Astrocyte (in vitro differentiated cells and primary cell): ENCODE data around the gene CLEC2D.

Source experiments
- EZH2 ChIP-seq: IDR thresholded peaks from 2 replicates; pipeline ENCODE4 v1.6.1; 2012; ENCODE audit warnings: mild to moderate bottlenecking, low read length, inconsistent platforms; ENCODE audit not compliant: insufficient read depth
- TF ChIP-seq, protein P1 (sequence below): IDR thresholded peaks from 2 replicates; pipeline ENCODE4 v1.5.1; 2011; ENCODE audit warnings: low read depth, mild to moderate bottlenecking, inconsistent platforms, low read length, moderate library complexity; ENCODE audit not compliant: insufficient read depth

DNA sequence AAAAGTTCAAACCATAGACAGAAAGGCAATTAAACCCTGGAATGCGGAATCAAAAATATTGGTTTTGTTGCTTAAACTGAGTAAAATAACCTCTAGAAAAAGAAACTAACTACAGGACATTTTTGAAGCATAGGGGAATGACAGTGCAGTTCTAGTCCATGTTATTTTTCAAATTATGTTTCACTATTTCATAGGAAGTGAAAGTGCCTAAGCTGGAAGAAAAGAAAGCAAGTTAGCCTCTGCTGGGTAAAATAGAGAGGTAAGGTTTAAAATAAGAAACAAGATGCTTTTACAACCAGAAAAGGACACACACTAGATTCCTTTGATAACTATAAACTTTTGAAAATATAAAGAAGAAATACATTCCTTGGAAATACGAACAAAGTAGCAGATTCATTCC is 62.3 kb downstream of the CLEC2D start:
- TF ChIP-seq, protein P1, sequence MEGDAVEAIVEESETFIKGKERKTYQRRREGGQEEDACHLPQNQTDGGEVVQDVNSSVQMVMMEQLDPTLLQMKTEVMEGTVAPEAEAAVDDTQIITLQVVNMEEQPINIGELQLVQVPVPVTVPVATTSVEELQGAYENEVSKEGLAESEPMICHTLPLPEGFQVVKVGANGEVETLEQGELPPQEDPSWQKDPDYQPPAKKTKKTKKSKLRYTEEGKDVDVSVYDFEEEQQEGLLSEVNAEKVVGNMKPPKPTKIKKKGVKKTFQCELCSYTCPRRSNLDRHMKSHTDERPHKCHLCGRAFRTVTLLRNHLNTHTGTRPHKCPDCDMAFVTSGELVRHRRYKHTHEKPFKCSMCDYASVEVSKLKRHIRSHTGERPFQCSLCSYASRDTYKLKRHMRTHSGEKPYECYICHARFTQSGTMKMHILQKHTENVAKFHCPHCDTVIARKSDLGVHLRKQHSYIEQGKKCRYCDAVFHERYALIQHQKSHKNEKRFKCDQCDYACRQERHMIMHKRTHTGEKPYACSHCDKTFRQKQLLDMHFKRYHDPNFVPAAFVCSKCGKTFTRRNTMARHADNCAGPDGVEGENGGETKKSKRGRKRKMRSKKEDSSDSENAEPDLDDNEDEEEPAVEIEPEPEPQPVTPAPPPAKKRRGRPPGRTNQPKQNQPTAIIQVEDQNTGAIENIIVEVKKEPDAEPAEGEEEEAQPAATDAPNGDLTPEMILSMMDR: no peak
- TF ChIP-seq EZH2: no peak
